GM10266 (cell line): ENCODE measurements around the gene BRPF3.

ENCODE experiments used
- DNase-seq: peaks from one replicate; pipeline ENCODE4 v3.0.0; 2012; ENCODE audit errors: extremely low spot score
- CTCF ChIP-seq: IDR thresholded peaks from 2 replicates; pipeline ENCODE4 v1.5.1; 2012; ENCODE audit warnings: mild to moderate bottlenecking, low read depth; ENCODE audit not compliant: control insufficient read depth, insufficient read depth; ENCODE audit errors: missing control alignments

BRPF3 gene

GRCh38 chr6:36186199-36186598 lies 10.3 kb upstream of the BRPF3 start:
- no peak for DNase-seq

DNA sequence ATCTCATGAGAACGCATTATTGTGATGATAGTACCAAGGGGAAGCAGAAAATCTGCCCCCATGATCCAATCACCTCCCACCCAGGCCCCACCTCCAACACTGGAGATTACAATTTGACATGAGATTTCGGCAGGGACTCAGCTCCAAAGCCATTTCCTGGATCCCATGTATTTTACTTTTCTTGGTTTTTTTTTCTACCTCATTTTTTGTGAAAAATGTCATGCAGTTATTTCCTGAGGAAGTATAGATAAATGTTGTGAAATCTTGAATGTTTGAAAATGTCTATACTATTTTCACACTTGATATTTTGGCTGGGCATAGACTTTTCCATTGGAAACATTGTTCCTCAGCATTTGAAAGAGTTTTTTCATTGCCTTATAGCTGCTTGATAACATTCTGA lies 9.1 kb upstream of the BRPF3 start:
- no peak for TF ChIP-seq CTCF
- DNase-seq, result no peak

More at GRCh38 chr6:36186199-36186598, 10.3 kb upstream of the BRPF3 start:
- no peak for TF ChIP-seq CTCF

DNA sequence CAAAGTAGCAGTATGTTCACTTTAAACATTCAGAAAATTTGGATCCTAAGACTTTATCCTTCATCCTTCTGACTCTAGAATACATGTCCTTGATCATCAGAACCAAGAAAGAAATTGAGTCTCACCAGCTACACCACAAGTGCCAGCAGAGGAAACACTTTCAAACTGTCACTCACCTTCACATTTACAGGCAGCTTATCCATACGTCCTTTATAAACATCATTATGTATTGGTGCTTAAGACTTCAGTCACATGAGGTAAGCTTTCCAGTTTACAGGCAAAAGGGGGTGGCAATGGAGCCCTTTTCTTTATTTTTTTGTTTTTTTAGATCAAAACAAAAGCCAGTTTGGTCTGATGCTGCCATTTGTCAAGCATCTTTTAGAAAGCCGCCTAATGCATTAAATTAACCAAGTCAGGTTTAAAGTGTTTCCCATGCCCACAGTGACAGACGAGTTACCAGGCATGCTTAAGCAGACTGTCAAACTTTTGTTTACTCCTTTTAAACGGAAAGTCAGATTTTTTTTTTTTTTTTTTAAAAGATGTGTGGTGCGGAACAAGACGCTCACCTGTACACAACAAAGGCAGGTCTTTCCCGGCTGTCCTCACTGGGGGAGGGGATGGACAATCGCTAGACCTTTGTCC lies 952 bp upstream of the BRPF3 start:
- no peak for DNase-seq
- no peak for TF ChIP-seq CTCF

DNA sequence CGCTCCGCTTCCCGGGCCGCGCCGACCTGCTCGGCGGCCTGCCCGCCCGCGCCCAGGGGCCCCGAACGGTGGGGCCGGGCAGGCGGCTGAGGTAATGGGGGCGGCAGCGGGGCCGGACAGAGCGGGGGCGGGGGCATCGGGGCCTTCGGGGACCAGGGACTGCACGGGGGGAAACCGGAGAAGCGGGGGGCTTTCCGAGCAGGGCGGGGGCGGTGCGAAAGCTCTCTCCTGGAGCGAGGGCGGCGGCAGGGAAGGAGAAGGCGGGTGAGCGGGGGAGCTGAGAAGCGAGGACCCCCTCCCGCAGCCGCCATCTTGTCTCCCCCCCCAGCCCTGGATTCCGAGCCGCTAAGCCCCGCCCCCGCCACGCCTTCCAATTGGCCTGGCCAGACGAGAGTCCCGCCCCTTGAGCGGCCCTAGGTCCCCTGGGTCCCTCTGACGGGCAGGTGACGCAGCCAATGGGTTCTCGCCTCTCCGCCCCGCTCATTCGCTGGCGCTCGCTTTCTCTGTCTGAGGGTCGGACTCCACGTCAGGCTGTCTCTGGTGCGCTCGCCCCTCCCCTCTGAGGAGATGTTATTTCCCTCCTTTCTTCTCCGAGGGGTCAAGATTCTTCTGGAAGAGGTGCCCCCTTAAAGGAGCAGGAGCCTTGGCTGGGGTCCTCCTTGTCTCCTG lies 470 bp downstream of the BRPF3 start:
- peak; percentile 100 for DNase-seq
- TF ChIP-seq CTCF, result no peak

DNA sequence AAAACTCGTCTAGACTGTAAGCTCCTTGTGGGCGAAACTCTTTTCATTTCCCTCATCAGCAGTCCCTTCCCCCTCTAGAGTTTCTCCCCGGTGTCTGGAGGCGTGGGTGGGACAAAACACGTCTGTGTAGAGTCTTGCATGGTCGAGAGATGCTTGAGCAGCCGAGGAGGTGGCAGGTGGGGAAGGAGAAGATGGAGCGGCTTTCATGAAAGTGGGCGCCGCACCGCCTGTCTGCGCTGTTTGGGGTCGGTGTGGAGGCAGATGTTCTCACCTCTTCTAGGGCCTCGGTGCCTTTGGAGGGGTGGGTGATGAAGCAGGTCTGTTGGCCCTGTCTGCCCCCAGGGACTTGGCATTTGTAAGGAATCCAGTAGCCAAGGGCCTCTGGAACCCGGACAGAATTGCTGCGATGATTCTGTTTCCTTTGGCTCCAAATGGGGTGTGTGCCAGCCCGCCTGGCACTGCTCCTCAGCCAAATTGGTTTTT lies 1.2 kb downstream of the BRPF3 start:
- no peak for TF ChIP-seq CTCF
- no peak for DNase-seq

DNA sequence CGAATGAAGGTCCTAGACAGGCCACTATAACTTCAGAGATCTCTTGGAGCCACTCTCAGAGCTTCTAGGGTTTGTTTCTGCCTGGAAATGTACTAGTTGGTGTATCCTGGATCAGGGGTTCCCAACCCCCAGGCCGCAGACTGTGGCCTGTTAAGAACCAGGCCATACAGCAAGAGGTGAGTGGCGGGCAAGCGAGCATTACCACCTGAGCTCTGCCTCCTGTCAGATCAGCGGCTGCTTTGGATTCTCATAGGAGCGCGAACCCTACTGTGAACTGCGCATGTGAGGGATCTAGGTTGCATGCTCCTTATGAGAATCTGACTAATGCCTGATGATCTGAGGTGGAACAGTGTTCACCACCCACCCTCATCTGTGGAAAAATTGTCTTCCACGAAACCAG lies 2.4 kb downstream of the BRPF3 start:
- no peak for DNase-seq
- TF ChIP-seq CTCF, result no peak
